ENCODE data around the gene PPIB. TPM values are rescaled to one million over a fixed set of nuclear protein-coding genes. Genes with fewer than 3 reads are reported as not detected.

The PPIB gene
- total RNA-seq, 1 experiment from 2014 or later: 433 TPM

- no peak overlapping the region for H3K18ac ChIP-seq (ENCODE audit: insufficient read length, low read depth, low read length)
- no peak overlapping the region for H2BK15ac ChIP-seq (ENCODE audit: low read depth, low read length)
- no peaks in the 10 kb centered on the region for H3K79me2 ChIP-seq (ENCODE audit: insufficient read depth, low read length)
- no peak overlapping the region for H2AFZ ChIP-seq (ENCODE audit: low read length)
- H3K27ac ChIP-seq (ENCODE audit: insufficient read length, low read depth, low read length): no peak overlapping the region
- H2BK20ac ChIP-seq (ENCODE audit: low read depth, low read length, poor library complexity, severe bottlenecking): no peak overlapping the region
- H3K79me1 ChIP-seq (ENCODE audit: insufficient read depth, low read depth, low read length, poor library complexity, severe bottlenecking): no peaks in the 10 kb centered on the region
- no peaks in the 10 kb centered on the region for H4K20me1 ChIP-seq (ENCODE audit: control insufficient read depth, insufficient read depth, insufficient read length)
- H3K27ac Mint-ChIP-seq: no peak overlapping the region
- no peaks in the 10 kb centered on the region for H3K27me3 ChIP-seq (ENCODE audit: insufficient read depth, low read length)
- H3K4me1 Mint-ChIP-seq: peaks cover 5 to 8% of the 10 kb centered on the region in 2 experiments; a peak in 3 of 4 replicates
- no CpG with 5 or more reads among the region's 3 CpGs for WGBS (ENCODE audit: extremely low coverage, insufficient read length, low lambda C conversion rate)
- no peak overlapping the region for H3K4me3 Mint-ChIP-seq
- no peak overlapping the region for H3K56ac ChIP-seq (ENCODE audit: insufficient read length, low read depth, low read length)
- H3K9ac ChIP-seq (ENCODE audit: extremely low read depth, insufficient read length, low read length): no peak overlapping the region
- peaks cover 0 to 3% (median 0%) of the 10 kb centered on the region in 3 experiments; a peak in 4 of 7 replicates for H3K36me3 Mint-ChIP-seq (ENCODE audit: insufficient read depth in 1 of 3, low read depth in 3 of 3)
- H3K4me1 ChIP-seq (ENCODE audit: insufficient read depth, low read length): no peaks in the 10 kb centered on the region
- H3K14ac ChIP-seq (ENCODE audit: insufficient read depth, low read length): no peak overlapping the region
- H3T11ph ChIP-seq (ENCODE audit: low read length): no peak overlapping the region
- H3K4me2 ChIP-seq (ENCODE audit: insufficient read depth, insufficient read length, low read length): no peak overlapping the region
- H3K23ac ChIP-seq (ENCODE audit: insufficient read length, low read depth, low read length): no peak overlapping the region
- peaks cover 11% of the 10 kb centered on the region for H3K27me3 Mint-ChIP-seq (ENCODE audit: low read depth)
- no peak overlapping the region for H3K4ac ChIP-seq (ENCODE audit: low read depth, low read length)
- H3K23me2 ChIP-seq (ENCODE audit: insufficient read length, low read depth, low read length, poor library complexity, severe bottlenecking): no peaks in the 10 kb centered on the region
- no peak overlapping the region for H2BK5ac ChIP-seq (ENCODE audit: insufficient read length, low read length)
- no peaks in the 10 kb centered on the region for H3K9me3 Mint-ChIP-seq
- no peak for TF ChIP-seq CTCF (conservative IDR thresholded peaks at IDR 0.05)
- H4K8ac ChIP-seq (replicated peaks; ENCODE audit: insufficient read length, low read depth, low read length): no peak overlapping the region
- no peak overlapping the region for H4K5ac ChIP-seq (ENCODE audit: insufficient read length, low read depth, low read length)
- no peak overlapping the region for H2BK12ac ChIP-seq (ENCODE audit: insufficient read length, low read depth, low read length)
- no peak for DNase-seq
- H2BK120ac ChIP-seq (ENCODE audit: low read depth, low read length, poor library complexity, severe bottlenecking): no peak overlapping the region
- no peak overlapping the region for H4K91ac ChIP-seq (ENCODE audit: insufficient read length, low read depth, low read length)
- no peaks in the 10 kb centered on the region for H3K9me3 ChIP-seq (ENCODE audit: control insufficient read depth, low read depth, low read length)
- no peak overlapping the region for H2AK5ac ChIP-seq (ENCODE audit: insufficient read length, low read length)
Observed at GRCh38 chr15:64146520-64146884, 16.3 kb downstream of the PPIB start.
